HS-27A (cell line): ENCODE results near the gene PGA3.
"Not testable (repeated sequence)": the region's sequence is repeated elsewhere in the genome, so short reads cannot be mapped to it uniquely, and the experiment has no call there.

ENCODE experiments used
- DNase-seq: peaks from one replicate; pipeline ENCODE4 v3.0.0-alpha.2; 2012; ENCODE audit warnings: low read depth, missing footprints

The PGA3 gene

DNA sequence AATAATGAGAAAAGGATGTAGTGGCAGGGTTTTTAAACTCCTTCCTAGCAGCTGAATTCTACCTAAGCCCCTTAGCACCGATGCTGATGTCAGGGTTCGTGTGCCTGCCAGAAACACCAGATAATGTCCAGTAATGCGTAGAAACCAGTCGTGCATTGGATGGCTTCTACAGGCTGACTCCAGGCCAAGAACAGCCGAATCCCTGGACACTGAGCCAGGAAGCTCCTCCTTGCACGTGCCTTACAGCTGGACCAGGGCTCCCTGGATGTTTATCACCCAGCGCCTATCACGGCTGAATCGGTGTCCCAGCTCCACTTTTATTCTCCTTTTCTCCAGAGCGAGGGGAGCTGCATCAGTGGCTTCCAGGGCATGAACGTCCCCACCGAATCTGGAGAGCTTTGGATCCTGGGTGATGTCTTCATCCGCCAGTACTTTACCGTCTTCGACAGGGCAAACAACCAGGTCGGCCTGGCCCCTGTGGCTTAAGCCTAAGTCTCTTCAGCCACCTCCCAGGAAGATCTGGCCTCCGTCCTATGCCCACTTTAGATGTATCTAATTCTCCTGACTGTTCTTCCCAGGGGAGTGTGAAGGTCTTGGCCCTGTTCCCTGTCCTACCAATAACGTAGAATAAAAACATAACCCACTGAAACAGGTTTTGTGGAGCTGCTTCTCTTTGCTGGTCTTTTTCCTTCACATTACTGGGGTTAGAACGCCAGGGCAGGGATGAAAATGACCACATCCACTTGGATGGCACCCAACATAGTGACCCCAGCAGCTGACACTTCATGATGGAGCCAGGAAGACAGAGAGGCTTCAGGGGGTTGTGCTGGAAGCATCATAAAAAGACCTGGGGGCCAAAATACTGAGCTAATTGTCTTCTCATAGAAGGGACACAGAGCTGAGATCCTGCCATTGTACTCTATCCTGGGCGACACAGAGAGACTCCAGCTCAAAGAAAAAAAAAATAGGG lies 47.8 kb downstream of the PGA3 start:
- not testable (repeated sequence) for DNase-seq

DNA sequence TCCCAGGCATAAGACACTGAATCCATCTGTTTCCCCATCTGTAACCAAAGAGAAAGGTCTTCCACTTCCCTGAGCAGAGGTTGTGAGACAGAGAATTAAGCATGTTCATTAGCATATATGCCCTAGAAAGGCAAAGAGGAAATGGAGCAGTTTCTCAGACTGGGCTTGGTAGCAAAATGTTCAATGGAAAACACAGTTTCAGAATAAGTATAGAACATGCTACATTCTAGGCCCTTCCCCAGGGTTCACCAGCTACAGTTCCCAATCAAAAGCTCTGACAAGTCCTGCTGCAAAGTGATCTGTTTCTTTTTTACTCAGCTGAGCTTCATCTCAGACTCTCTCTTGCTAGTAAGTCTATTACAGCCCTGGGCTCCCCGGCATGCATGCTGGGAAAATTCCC lies 49.0 kb downstream of the PGA3 start:
- DNase-seq = not testable (repeated sequence)

DNA sequence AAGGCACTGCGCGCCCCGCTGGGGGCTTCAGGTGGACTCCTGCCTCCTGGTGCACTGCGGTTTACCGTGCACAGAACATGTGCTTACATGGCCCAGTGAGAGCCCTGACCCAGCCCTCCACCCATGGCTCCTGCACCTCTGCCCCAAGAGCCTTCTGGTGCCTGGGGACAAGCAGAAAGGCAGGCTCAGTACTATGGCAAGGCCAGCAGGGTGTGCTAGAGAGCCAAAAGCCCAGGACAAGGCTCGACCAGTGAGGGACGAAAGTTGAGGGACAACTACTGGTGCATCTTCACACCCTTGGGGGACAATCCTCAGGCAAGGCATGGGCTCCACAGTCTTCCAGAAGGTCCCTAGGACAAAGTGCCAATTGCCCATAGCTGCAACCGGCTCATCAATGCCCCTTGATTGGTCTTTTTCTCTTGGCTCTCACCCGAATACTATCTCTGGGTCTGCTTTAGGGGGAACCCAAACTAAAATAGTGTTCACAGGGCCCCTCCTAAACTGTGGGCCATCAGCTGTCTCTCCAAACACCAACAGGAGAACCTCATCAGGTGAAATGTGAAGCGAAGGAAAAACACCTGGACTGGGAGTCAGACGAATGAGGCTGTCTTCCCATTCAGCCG lies 51.2 kb downstream of the PGA3 start:
- no peak for DNase-seq

DNA sequence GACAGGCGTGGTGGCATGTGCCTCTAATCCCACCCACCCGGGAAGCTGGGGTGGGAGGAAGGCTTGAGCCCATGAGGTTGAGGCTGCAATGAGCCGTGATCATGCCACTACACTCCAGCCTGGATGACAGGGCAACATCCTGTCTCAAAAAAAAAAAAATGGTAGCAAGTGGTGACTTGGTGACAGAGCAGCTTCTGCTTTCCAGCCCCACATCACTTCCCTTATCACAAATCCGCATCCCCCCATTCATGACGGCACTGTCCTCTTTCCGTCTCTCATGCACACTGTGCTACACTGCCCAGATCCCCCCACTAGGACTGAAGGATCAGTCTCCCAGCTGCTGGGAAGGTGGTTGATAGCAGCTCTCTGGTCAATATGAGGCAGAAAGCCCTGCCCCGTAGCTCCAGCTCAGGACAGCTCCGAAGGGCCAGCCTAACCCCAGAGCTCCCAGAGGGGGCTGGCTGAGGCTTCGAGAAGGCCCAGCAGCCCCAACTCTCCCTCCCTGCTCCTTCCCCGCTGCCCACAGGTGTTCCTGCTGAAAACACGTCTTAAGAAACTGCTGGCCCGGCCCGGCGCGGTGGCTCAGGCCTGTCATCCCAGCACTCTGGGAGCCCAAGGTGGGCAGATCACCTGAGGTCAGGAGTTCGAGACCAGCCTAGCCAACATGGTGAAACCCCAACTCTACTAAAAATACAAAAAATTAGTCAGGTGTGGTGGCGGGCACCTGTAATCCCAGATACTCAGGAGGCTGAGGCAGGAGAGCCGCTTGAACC lies 53.6 kb downstream of the PGA3 start:
- DNase-seq = no peak

DNA sequence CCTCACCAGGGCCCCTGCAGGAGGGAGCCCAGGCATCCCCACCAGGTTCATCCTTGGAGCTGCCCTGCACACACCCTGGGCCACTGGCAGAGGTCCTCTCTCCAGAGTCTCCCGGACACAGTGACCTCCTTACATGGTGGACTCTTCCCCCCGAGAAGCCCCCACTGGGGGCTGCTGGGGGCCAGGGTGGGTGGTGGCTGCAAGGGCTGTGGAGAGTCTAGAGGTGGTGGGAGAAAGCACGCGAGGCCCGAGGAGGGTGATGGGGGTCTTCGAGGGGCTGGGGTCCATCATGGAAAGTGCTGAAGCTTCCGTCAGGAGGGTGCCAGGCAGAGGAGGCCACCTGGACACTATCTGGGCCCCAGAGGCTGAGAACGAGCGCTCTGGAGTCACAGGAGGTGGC lies 55.2 kb downstream of the PGA3 start:
- no peak for DNase-seq

DNA sequence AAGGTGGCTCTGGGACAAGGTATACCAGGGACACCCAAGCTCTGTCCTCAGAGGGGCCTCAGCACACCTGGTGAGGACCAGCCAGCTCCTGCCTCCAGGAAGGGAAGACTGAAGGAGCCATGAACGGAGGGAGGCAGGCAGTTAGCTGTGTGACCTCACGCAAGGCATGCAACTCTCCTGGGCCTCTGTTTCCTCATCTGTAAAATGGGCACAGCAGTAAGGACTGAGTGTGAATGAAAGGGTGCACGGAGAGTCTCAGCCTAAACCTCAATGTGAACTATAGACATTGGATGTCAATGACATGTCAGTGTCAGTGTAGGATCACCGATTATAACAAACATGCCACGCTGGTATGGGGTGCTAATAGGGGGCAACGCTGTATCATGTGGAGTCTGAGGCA lies 56.0 kb downstream of the PGA3 start:
- no peak for DNase-seq
